T-cell (primary cell): Measurements from ENCODE around the gene KLHL13. TPM values are rescaled to one million over a fixed set of nuclear protein-coding genes. Genes with fewer than 3 reads are reported as not detected.

ENCODE experiments used
- ATAC-seq, 4 experiments: fragments of 200-7000 bp in 3 of 4; fragments of 150-1000 bp in 1 of 4; cut with Tn5 transposase; replicated peaks in 1 of 4; 1 replicate in 3 of 4; 2 replicates in 1 of 4; pipeline ENCODE4 v1.10.0; 2021; ENCODE audit warnings: moderate library complexity in 3 of 4, mild to moderate bottlenecking in 2 of 4, moderate number of reproducible peaks in 1 of 4
- CTCF ChIA-PET, 2 donors: fragments of 300-600 bp; sonication (Branson Sonifier 250); formaldehyde crosslinking; loops; one replicate each; lab custom pipeline; 2022; ENCODE audit warnings: antibody characterized with exemption in 2 of 2; lab: Charles Lee
- POLR2A ChIA-PET, 2 donors: fragments of 300-600 bp; sonication (Branson Sonifier 250); formaldehyde crosslinking; loops; one replicate each; lab custom pipeline; 2022; ENCODE audit warnings: antibody characterized with exemption in 2 of 2; lab: Charles Lee
- DNase-seq, 35 experiments: peaks; one replicate each; pipeline versions ENCODE4 v3.0.0 to v3.0.0-alpha.2; 2013 to 2023
- H3K27ac ChIP-seq: one replicate; pipeline ENCODE4 v1.5.1; 2013; ENCODE audit warnings: low read length
- H3K27me3 ChIP-seq, 2 experiments: replicated peaks in 1 of 2; 1 replicate in 1 of 2; 2 replicates in 1 of 2; pipeline versions ENCODE4 v1.6.1 to v1.7.0; 2013; ENCODE audit warnings: low read length in 1 of 2, mixed read lengths in 1 of 2; ENCODE audit not compliant: control insufficient read depth in 2 of 2, insufficient read depth in 2 of 2; ENCODE audit errors: extremely low read depth in 1 of 2
- H3K36me3 ChIP-seq, 2 donors: 1 replicate in 1 of 2; 2 replicates in 1 of 2; pipeline versions ENCODE4 v1.6.1 to v1.7.0; 2013; ENCODE audit warnings: low read length in 1 of 2; ENCODE audit not compliant: control insufficient read depth in 2 of 2, insufficient read depth in 1 of 2; ENCODE audit errors: extremely low read depth in 1 of 2
- H3K4me1 ChIP-seq, 2 experiments: 1 replicate in 1 of 2; 2 replicates in 1 of 2; pipeline versions ENCODE4 v1.6.1 to v1.7.0; 2013; ENCODE audit warnings: low read length in 2 of 2, mixed read lengths in 1 of 2; ENCODE audit not compliant: insufficient read depth in 2 of 2, control insufficient read depth in 1 of 2; ENCODE audit errors: extremely low read depth in 1 of 2
- H3K4me3 ChIP-seq, 2 donors: 1 replicate in 1 of 2; 2 replicates in 1 of 2; pipeline versions ENCODE4 v1.5.1 to v1.7.0; 2013; ENCODE audit warnings: mild to moderate bottlenecking in 2 of 2, low read length in 1 of 2, moderate library complexity in 1 of 2; ENCODE audit not compliant: control insufficient read depth in 1 of 2; ENCODE audit errors: extremely low read depth in 1 of 2
- H3K9me3 ChIP-seq: 2 replicates; pipeline ENCODE4 v1.7.0; 2013
- H3K27ac Mint-ChIP-seq, 2 donors: one replicate each; pipeline ENCODE4 v1.8.0; 2020 to 2021; ENCODE audit warnings: mild to moderate bottlenecking in 2 of 2, mixed read lengths in 2 of 2
- H3K27me3 Mint-ChIP-seq, 2 donors: one replicate each; pipeline ENCODE4 v1.8.0; 2021 to 2022; ENCODE audit warnings: mixed read lengths in 2 of 2
- H3K36me3 Mint-ChIP-seq: one replicate; pipeline ENCODE4 v1.8.0; 2021; ENCODE audit warnings: mixed read lengths
- H3K4me1 Mint-ChIP-seq, 3 donors: one replicate each; pipeline ENCODE4 v1.8.0; 2020 to 2022; ENCODE audit warnings: mixed read lengths in 3 of 3, mild to moderate bottlenecking in 1 of 3
- H3K4me3 Mint-ChIP-seq, 3 donors: one replicate each; pipeline ENCODE4 v1.8.0; 2020 to 2022; ENCODE audit warnings: mild to moderate bottlenecking in 3 of 3, mixed read lengths in 3 of 3, moderate library complexity in 3 of 3
- H3K9me3 Mint-ChIP-seq, 3 donors: one replicate each; pipeline ENCODE4 v1.8.0; 2020 to 2022; ENCODE audit warnings: mixed read lengths in 3 of 3
- WGBS: methylation state at CpG from one replicate; pipeline ENCODE4 v1.1.5; 2013; ENCODE audit warnings: missing lambda C conversion rate; ENCODE audit not compliant: insufficient coverage; 5-methylcytosine and 5-hydroxymethylcytosine counted together
- total RNA-seq, 35 experiments: library from RNA in 6 of 35; stranded (reverse) in 6 of 35; fragments of 120-200 nt in 1 of 35; gene quantifications; one replicate each; pipeline versions ENCODE4 v1.2.1 to v1.2.4 and lab custom pipeline; 2013 to 2026

The KLHL13 gene
- total RNA-seq, 5 donors from 2014 or later (not counting 1 experiment from before 2014, with no cell fraction given), result 0.38 to 1.4 (median 0.61) TPM

DNA sequence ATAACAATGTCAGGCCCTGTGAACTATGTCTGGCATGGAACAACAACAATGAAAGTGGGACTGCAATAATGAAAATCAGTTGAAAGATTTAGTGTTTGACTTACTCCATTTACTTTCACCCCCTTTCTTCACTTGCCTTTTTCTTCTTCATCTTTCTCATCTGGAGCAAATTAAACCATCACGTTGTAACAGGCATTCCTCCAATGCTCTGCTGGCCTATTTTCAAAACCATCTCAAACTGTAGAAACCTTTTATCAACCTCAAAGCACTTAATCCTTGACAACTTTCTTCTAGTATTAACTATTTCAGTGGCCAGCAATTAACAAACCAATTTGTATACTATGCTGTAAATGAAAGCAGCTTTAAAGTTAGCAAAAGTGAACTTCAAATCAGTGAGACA, 8.3 kb downstream of the KLHL13 start:
- ChIA-PET POLR2A (no interaction called here), CTCF (no interaction called here)
- H3K27me3 ChIP-seq, result no peaks in the 10 kb centered on the region
- Mint-ChIP-seq H3K4me1 (peaks cover 0 to 6% (median 0%) of the 10 kb centered on the region in 3 donors), H3K4me3 (no peak overlapping the region), H3K27me3 (peaks cover 0 to 9% of the 10 kb centered on the region in 2 donors), H3K9me3 (no peaks in the 10 kb centered on the region), H3K36me3 (no peaks in the 10 kb centered on the region), H3K27ac (no peak overlapping the region)
- no peaks in the 10 kb centered on the region for H3K9me3 ChIP-seq
- no peaks in the 10 kb centered on the region for H3K36me3 ChIP-seq
- WGBS, result no CpG with 5 or more reads among the region's 1 CpG
- DNase-seq (no peak), ATAC-seq (no peak)
- H3K27ac ChIP-seq, result no peak overlapping the region
- no peaks in the 10 kb centered on the region for H3K4me1 ChIP-seq
- H3K4me3 ChIP-seq, result no peak overlapping the region

- no peaks in the 10 kb centered on the region for H3K27me3 ChIP-seq
- Mint-ChIP-seq H3K9me3 (peaks cover 0 to 3% (median 0%) of the 10 kb centered on the region in 3 donors), H3K36me3 (no peaks in the 10 kb centered on the region), H3K27me3 (peaks cover 0 to 9% of the 10 kb centered on the region in 2 donors), H3K27ac (no peak overlapping the region), H3K4me1 (peaks cover 0 to 3% (median 0%) of the 10 kb centered on the region in 3 donors), H3K4me3 (no peak overlapping the region)
- WGBS, result no CpG with 5 or more reads among the region's 5 CpGs
- ChIA-PET POLR2A (interaction anchor here in 1 of 2 donors (0.7 kb wide), 1 partner anchor 146 kb away, joined by 3 read pairs; no protein-coding TSS in a partner anchor), CTCF (no interaction called here)
- no peak overlapping the region for H3K27ac ChIP-seq
- DNase-seq (no peak), ATAC-seq (no peak)
- H3K36me3 ChIP-seq, result no peaks in the 10 kb centered on the region
- no peak overlapping the region for H3K4me3 ChIP-seq
- H3K9me3 ChIP-seq, result no peaks in the 10 kb centered on the region
- no peaks in the 10 kb centered on the region for H3K4me1 ChIP-seq
Observed at GRCh38 chrX:118100091-118100490, 16.5 kb downstream of the KLHL13 start.

DNA sequence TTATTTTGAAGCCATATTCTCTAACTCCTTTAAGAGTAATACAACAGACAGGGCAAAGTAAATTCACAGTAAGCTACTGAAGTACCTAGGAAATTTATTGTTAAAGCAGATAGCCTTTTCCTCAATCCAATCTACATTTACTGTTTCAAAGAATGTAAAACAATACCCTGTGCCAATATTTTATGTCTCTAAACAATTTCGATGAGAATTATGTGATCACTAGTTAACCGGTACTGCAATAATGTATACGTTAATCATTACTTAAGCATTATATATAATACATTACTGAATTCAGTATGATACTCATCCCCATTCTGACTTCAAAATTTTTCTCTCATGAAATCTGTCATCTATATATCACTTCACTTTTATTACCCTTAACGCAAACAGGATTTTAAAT, 28.5 kb downstream of the KLHL13 start:
- Histone ChIP-seq H3K4me3 (no peak overlapping the region), H3K27me3 (no peaks in the 10 kb centered on the region), H3K4me1 (no peaks in the 10 kb centered on the region), H3K36me3 (no peaks in the 10 kb centered on the region), H3K9me3 (no peaks in the 10 kb centered on the region), H3K27ac (no peak overlapping the region)
- Mint-ChIP-seq H3K4me1 (no peaks in the 10 kb centered on the region), H3K4me3 (no peak overlapping the region), H3K9me3 (peaks cover 0 to 4% (median 3%) of the 10 kb centered on the region in 3 donors), H3K36me3 (no peaks in the 10 kb centered on the region), H3K27me3 (peaks cover 0 to 4% of the 10 kb centered on the region in 2 donors), H3K27ac (no peak overlapping the region)
- CTCF ChIA-PET, result no interaction called here
- ATAC-seq (no peak), DNase-seq (no peak)
- POLR2A ChIA-PET, result no interaction called here
- no CpG with 5 or more reads among the region's 4 CpGs for WGBS

GRCh38 chrX:118074196-118074595, 42.4 kb downstream of the KLHL13 start:
- H3K4me1 Mint-ChIP-seq, result no peaks in the 10 kb centered on the region
- H3K27ac ChIP-seq, result no peak overlapping the region
- POLR2A ChIA-PET, result no interaction called here
- DNase-seq, result no peak
- no peak overlapping the region for H3K4me3 Mint-ChIP-seq
- CTCF ChIA-PET, result no interaction called here
- H3K27me3 Mint-ChIP-seq, result no peaks in the 10 kb centered on the region
- no peak overlapping the region for H3K4me3 ChIP-seq
- WGBS, result no CpG with 5 or more reads among the region's 1 CpG
- H3K4me1 ChIP-seq, result no peaks in the 10 kb centered on the region
- peaks cover 0 to 3% (median 0%) of the 10 kb centered on the region in 3 donors for H3K9me3 Mint-ChIP-seq
- no peaks in the 10 kb centered on the region for H3K36me3 Mint-ChIP-seq
- no peak for ATAC-seq
- H3K36me3 ChIP-seq, result no peaks in the 10 kb centered on the region
- H3K27ac Mint-ChIP-seq, result no peak overlapping the region
- H3K9me3 ChIP-seq, result no peaks in the 10 kb centered on the region
- H3K27me3 ChIP-seq, result no peaks in the 10 kb centered on the region

GRCh38 chrX:118066867-118067515, 49.6 kb downstream of the KLHL13 start:
- Mint-ChIP-seq H3K36me3 (no peaks in the 10 kb centered on the region), H3K27ac (no peak overlapping the region), H3K9me3 (no peaks in the 10 kb centered on the region), H3K4me3 (no peak overlapping the region), H3K4me1 (no peaks in the 10 kb centered on the region), H3K27me3 (peaks cover 0 to 4% of the 10 kb centered on the region in 2 donors)
- no peaks in the 10 kb centered on the region for H3K9me3 ChIP-seq
- H3K4me3 ChIP-seq, result no peak overlapping the region
- H3K27me3 ChIP-seq, result no peaks in the 10 kb centered on the region
- H3K4me1 ChIP-seq, result no peaks in the 10 kb centered on the region
- ATAC-seq (no peak), DNase-seq (no peak)
- WGBS, result no CpG with 5 or more reads among the region's 2 CpGs
- no peaks in the 10 kb centered on the region for H3K36me3 ChIP-seq
- no peak overlapping the region for H3K27ac ChIP-seq
- ChIA-PET CTCF (no interaction called here), POLR2A (no interaction called here)

GRCh38 chrX:118062817-118063615, 53.6 kb downstream of the KLHL13 start:
- no peak overlapping the region for H3K4me3 ChIP-seq
- no peak for ATAC-seq
- CTCF ChIA-PET, result no interaction called here

More at GRCh38 chrX:118062817-118063615, 53.6 kb downstream of the KLHL13 start:
- peaks cover 0 to 4% of the 10 kb centered on the region in 2 donors for H3K27me3 Mint-ChIP-seq
- no peaks in the 10 kb centered on the region for H3K36me3 Mint-ChIP-seq
- H3K27me3 ChIP-seq, result no peaks in the 10 kb centered on the region
- no peak overlapping the region for H3K27ac ChIP-seq
- H3K27ac Mint-ChIP-seq, result no peak overlapping the region
- H3K4me1 Mint-ChIP-seq, result no peaks in the 10 kb centered on the region
- H3K4me3 Mint-ChIP-seq, result no peak overlapping the region
- no peak for DNase-seq
- POLR2A ChIA-PET, result no interaction called here
- no peaks in the 10 kb centered on the region for H3K9me3 Mint-ChIP-seq
- no peaks in the 10 kb centered on the region for H3K4me1 ChIP-seq
- no peaks in the 10 kb centered on the region for H3K36me3 ChIP-seq
- no CpG with 5 or more reads among the region's 3 CpGs for WGBS
- no peaks in the 10 kb centered on the region for H3K9me3 ChIP-seq
